HG03460 (cell line): ENCODE results near the gene CHRNA5.
"Not testable (repeated sequence)": the region's sequence is repeated elsewhere in the genome, so short reads cannot be mapped to it uniquely, and the experiment has no call there.

ENCODE experiments used
- ATAC-seq: cut with Tn5 transposase; IDR thresholded peaks from one replicate; pipeline ENCODE4 v1.9.1; 2021; ENCODE audit not compliant: unreplicated experiment

CHRNA5 gene

DNA sequence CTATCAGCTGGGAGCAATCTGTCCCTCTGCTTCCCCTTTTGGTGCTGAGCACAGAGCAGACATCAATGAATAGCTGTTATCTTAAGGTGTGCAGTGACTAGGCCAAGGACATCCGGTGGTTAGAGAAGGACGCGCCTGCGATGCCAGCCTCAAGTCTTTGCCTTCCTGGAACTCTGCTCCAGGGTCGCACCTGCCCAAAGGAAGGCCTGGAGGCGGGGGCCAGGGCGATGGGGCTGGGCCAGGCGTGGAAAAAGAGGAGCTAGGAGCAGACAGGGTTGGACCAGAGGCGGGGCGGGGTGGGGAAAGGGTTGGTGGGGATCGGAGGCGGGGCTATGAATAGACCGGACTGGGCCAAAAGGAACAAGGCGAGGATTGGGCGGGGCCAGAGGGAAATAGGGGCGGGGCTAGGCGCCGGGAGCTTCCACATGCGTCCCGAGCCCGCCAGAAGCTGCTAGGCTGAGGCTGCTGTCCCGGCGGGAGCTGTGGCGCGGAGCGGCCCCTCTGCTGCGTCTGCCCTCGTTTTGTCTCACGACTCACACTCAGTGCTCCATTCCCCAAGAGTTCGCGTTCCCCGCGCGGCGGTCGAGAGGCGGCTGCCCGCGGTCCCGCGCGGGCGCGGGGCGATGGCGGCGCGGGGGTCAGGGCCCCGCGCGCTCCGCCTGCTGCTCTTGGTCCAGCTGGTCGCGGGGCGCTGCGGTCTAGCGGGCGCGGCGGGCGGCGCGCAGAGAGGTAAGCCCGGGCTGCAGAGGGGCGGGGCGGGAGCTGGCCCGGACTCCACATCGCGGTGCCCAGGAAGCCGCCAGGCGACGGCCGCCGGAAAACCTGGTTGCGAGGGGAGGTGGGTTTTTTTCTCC, at the start of gene CHRNA5:
TSS of gene CHRNA5 (plus strand) at position 424 of the 854 bp plus-strand sequence. CDS start at position 624, 200 bp downstream.
- ATAC-seq, result peak; percentile 63

DNA sequence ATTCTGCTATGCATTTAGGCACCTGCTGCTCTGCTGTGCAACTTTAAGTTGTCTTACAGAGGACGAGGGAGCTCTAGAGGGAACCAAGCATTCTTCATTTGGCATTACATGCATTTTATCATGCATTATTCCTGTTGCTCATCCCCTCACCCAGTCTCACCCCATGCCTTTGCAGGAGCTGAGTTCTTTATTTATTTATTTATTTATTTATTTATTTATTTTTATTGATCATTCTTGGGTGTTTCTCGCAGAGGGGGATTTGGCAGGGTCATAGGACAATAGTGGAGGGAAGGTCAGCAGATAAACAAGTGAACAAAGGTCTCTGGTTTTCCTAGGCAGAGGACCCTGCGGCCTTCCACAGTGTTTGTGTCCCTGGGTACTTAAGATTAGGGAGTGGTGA, 45.3 kb upstream of the CHRNA5 start:
- not testable (repeated sequence) for ATAC-seq

DNA sequence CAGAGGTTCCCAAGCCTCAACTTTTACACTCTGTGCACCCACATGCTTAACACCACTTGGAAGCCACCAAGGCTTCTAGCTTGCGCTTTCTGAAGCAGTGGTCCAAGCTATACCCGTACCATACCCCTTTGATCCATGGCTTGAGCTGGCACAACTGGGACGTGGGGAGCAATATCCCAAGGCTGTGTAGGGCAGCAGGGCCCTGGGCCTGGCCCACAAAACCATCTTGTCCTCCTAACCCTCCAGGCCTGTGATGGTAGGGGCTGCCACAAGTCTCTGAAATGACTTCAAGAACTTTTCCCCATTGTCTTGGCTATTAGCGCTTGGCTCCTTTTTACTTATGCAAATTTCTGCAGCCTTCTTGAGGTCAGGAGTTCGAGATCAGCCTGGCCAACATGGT, 41.1 kb upstream of the CHRNA5 start:
- ATAC-seq, result no peak

DNA sequence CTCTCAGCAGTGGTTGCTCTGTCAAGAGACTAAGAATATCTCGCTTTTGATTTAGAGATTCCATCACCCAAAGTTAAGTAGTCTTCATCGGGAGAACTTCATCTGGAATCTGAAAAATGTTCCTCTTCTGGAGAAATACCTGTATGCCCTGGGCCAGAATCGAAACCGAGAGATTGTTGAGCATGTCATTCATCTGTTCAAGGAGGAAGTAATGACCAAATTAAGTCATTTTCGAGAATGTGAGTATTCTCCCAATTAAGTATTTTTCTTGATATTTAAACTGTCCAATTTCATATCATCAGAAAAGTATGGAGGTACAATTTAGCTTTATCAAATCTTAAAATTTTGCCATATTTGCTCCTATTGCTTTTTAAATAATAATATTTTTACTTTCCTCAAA, 38.0 kb upstream of the CHRNA5 start:
- no peak for ATAC-seq

DNA sequence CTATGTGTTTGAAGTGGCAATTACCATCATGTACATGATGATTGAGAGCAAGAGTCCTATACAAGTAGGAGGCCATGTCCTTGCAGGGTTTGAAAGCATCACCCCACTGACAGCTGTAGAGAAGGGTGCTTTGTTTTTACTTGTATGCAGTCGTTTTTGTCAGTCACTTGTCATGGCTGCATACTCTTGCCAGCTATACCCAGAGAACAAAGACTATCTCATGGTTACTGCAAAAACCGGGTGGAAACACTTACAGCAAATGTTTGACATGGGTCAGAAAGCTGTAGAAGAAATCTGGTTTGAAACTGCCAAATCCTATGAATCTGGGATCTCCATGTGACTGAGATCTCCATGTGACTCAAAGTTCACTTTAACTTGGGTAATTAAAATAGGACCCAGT, 32.0 kb upstream of the CHRNA5 start:
- no peak for ATAC-seq

DNA sequence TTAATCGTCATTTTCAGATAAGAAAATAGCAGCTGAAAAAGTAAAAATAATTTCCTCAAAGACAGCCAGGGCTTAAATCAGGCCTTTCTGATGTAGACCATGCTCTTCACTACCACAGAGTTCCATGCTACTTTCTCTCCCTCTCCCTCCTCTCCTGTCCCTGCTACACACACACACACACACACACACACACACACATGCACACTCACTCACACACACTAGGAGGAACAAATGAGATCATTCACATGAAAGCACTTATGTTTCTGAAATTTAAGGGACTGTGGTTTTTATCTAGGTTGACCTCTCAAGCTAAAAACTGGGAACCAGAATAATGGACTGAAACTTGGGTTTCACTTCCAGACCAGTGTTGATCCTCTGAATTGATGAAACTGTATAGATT, 29.2 kb upstream of the CHRNA5 start:
- no peak for ATAC-seq

DNA sequence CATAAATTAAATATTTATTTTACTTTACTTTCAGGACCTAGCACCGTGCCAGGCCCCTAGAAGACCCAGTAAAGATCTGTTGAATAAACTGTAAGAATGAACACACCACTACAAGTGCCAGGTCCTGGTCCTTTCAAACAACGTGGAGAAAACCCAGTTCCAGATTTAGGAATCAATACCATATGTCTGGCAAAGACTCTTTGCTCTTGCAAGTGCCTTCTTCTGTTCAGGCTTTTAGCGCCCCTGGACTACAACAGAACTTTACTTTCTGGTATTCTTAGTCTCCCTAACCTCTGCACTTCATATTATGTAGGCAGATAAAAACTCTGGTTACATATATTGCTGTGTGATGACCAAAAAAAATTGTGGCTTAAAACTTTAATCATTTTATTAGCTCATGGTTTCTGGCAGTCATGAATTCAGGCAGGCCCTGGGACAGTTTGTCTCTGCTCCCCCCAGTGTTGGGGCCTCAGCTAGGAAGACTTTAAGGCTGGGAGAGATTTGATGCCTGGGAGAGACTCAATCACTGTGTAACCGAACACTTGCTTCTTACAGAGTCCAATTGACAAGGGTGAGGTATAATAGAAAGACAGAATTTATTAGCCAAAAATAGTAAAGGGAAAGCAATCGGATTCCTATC, 27.9 kb upstream of the CHRNA5 start:
- ATAC-seq, result no peak

DNA sequence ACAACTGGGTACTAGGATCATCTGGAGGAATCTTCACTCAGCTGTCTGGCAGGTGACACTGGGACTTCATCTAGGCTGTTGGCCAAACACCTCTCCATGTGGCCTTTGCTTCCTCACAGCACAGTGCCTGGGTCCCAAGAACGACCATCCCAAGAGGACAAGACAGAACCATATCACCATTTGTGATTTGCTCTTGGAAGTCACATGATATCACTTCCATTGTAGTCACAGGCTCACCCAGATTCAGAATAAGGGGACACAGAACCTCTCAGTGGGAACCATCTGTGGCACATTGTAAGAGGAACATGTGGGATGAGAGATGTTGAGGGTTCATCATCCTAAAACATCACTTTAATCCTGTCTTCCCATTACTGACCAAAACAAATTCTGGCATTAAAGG, 27.0 kb upstream of the CHRNA5 start:
- ATAC-seq, result no peak

DNA sequence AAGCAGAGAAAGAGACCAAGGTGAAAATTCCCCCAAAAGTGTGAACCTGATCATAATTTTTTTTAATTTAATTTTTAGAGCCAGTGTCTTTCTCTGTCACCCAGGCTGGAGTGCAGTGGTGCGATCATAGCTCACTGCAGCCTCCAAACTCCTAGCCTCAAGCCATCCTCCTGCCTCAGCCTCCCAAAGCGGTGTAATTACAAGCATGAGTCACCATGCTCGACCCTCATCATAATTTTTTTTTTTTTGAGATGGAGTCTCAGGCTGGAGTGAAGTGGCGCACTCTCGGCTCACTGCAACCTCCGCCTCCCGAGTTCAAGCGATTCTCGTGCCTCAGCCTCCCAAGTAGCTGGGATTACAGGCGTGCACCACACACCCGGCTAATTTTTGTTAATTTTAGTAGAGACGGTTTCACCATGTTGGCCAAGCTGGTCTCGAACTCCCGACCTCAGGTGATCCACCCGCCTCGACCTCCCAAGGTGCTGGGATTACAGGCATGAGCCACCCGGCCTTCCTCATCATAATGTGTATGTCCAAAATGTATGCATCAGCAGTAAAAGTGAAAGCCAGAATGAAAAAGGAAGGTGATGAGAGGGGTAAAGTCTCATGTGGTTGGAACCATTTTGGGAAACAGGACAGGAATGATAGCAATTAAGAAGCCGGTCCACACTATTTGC, 25.7 kb upstream of the CHRNA5 start:
- not testable (repeated sequence) for ATAC-seq

DNA sequence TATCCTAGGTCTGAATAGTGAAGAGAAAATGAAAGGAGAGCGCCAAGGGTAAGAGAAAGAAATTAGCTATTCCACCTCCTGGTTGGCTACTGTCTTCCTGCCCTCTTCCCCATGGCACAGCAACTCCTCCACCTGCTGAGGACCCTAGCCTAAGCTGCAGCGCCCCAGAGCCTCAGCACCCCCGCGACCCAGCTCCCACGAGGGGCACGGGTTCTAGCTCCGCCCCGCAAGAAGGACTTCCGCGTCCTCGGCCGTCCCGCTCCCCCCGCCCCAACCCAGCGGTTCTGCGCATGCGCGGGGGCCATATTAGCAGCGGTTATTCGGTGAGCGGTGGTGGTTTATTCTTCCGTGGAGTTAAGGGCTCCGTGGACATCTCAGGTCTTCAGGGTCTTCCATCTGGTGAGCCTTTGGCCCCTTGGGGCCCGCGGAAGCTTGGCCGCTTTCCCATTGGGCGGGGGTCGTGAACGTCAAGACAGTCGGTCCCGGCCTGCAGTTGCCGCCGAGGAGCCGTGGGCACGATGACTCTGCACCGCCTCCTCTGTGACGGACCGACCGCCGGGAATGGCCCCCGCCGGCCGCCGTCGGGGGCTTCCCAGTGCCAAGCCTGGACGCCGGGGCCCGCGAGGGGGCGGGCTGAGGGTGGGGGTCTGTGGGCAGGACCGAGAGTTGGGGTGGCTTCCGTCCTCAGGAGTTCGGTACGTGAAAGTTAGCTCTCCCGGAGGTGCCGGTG, 25.0 kb upstream of the CHRNA5 start, which contains the start of gene PSMA4:
TSS of gene PSMA4 (plus strand) at position 304 of the 730 bp plus-strand sequence. CDS start 1,484 bp downstream, outside the sequence.
- peak; percentile 78 for ATAC-seq

DNA sequence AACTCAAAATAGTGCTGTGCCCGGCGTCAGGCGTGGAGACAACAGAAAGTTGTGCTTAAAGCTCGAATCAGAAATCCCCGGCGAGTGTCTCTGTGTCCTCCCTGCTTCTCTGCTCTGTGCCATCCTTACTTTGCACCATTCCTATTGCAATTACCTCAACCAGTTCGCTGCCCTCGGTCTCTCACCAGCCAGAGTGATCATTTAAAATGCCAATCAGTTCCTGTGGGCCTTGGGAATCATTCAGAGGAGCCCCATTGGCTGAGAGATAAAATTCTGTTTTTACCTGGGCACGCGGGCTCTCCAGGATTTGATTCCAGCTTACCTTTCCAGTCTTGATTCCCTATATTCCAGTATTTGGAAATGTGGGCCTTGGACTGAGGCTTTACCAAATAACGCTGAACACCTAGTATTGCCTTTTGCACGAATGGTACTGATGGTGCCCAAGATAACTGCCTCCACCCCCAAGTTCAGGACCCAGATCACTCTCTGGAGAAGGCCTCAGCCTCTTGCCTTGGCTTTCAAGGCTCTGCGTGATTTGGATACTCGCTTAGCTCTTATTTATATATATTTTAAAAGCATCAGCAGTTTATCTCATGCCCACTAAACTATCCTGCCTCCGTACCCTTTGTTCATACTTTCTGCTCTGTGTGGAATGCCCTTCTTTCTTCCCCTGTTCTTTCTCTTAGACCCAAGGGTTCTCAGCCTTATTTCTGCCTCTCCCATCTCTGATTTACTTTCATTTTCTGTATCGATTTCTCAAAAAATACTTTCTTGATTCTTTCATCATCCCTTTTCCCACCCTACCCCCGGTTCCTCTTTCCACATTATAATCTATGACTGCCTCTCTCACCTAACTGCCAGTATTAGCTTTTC, 24.2 kb upstream of the CHRNA5 start:
- ATAC-seq, result no peak

DNA sequence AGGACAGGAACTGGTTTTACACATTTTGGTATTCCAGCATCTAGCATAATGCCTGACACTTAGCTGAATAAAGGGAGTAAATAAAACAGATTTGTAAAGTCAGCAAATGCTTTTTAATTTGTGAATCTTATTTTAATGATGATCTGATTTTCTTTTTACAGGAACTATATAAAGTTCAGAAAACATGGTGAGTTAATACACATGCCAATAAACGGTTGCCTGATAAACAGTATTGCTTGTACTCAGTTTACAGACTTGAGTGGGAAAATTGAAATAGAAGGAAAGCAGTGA, 23.6 kb upstream of the CHRNA5 start:
- ATAC-seq, result no peak

DNA sequence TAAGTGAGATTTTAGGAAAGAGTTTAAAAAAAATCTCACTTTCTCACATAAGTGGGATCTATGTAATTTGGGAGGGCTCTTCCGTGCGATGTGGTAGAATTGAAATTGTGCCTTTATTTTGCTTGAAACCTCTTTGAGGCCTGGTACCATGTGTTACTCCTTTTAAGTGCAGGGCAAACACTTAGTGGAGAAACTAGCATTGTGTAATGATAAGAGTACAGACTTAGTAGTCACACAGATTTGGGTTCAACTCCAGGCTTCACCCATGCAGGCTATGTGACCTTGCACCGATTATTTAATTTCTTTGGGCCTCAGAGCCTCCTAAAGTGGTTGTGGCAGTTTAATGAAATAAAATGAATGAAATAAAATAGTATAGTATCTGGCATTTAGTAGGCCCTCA, 22.7 kb upstream of the CHRNA5 start:
- no peak for ATAC-seq

DNA sequence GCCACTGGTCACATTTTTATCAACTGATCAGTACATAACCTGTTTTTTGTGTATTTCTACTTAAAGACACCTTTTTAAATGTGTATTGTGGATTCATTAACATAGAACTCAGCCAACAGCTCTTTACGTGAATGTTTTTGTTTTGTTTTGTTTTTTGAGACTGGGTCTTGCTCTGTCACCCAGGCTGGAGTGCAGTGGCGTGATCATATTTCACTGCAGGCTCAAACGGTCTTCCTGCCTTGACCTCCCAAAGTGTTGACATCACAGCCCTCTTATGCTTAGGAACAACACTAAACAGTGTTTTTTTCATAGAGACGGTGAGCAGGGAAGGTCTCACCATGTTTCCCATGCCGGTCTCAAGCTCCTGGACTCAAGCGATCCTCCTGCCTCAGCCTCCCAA, 15.1 kb upstream of the CHRNA5 start:
- ATAC-seq, result no peak

DNA sequence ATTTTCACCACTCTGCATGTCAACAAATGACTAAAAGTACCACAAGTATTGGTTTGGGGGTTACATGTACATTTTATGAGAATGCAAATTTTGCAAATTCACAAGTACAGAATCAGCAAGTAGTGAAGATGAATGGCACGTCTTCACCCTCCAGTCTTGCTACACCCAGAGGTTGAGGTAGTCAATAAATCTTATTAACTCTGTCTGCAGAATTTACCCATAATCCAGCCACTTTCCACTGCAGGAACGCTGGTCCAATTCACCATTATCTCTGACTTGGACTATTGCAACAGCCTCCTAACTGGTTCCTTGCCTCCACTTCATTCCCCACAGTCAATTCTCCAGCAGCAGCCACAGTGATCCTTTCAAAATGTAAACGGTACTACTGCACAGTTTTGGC, 14.5 kb upstream of the CHRNA5 start:
- ATAC-seq, result no peak

DNA sequence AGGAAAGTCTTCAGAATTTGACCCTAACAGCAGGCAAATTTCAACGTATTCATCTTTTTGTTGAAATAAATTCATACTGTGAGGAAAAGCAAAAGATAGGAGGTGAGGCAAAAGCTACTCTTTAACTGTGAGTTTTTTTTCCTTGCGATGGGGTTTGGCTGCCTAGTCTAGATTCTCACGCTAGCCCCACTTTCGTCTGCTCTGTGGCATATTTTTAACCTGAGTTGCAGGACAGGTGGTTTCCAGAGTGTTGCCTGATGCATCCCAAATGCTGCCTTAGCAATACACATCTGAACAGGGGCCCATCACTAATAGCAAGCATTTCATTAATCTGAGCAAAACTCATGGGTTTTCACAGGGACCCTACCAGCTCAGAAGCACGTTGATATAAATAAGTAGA, 13.4 kb upstream of the CHRNA5 start:
- no peak for ATAC-seq

DNA sequence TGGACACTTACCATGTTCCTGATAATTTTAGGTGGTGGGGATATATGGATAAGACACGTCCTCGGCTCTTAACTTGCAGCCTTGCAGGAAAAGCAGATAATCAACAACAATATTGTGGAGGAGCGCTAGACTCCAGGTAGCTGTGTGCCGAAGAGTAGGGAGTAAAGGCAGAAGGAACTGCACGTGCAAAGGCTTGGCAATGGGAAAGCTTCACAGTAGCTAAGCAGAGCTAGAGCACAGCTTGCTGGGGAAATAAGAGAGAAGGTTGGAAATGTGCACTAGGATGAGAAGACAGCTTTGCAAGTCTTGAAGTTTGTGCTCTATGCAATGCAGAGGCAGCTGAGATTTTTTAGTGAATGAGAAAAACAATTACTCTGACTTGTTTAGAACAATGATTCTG, 12.7 kb upstream of the CHRNA5 start:
- ATAC-seq, result no peak

DNA sequence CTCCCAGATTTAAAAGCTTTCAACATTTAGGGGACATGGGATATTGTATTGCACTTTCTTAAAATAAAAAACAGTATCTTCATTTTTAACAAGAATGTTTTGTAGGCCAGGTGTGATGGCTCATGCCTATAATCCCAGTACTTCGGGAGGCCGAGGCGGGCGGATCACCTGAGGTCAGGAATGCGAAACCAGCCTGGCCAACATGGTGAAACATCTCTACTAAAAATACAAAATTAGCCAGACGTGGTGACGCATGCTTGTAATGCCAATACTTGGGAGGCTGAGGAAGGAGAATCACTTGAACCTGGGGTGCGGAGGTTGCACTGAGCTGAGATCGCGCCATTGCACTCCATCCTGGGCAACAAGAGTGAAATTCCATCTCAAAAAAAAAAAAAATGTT, 5.1 kb upstream of the CHRNA5 start:
- ATAC-seq, result not testable (repeated sequence)

DNA sequence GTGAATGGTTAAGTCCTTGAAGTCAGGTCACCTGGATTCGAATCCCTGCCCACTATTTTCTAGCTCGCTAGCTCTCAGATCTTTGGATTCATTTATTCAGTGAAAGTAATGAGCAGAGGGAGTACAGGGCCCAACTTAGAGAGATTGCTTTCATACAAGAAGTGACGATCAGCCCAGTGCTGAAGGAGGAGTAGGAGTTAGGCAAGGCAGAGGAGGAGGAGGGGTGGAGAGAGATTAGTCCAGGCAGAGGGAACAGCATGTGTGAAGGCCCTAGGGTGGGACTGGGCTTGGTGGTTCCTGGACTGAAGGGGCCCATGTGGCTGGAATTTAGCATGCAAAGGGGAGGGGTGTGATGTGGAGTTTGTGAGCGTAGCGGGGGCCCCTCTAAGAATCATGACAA, 3.8 kb upstream of the CHRNA5 start:
- no peak for ATAC-seq

DNA sequence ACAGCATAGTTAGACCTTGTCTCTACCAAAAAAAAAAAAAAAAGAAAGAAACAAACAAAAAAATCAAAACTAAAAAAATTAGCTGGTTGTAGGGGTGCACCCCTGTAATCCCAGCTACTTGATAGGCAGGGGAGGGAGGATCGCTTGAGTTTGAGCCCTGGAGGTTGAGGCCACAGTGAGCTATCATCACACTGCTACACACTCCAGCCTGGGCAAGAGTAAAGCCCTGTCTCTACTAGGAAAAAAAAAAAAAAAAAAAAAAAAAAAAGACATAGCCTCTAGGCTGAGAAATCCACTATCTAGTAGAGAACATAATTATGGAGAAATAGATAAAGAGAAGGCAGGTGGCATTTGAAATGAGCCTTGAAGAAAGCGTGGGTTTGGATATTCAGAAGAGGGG, 2.2 kb upstream of the CHRNA5 start:
- ATAC-seq, result no peak

DNA sequence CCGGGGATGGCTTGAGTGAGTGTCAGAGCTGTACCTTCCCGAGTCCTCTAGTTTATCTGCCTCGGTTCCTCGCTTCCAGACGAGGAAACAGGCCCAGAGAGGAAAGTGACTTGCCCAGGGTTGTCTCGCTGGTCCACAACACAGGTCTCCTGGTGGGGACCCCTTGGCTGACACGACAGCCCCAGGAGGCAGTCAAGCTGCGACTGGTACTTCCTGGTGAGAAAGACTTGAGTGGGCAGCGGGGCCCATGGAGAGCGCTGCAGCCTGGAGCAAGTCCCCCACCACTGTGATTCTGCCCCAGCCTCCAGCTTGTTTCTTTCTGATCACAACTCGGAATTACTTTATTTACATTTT, 600 bp upstream of the CHRNA5 start:
- peak; percentile 15 for ATAC-seq
